Endodermal cell (in vitro differentiated cells): Measurements from ENCODE around the gene SMAD3. TPM values are rescaled to one million over a fixed set of nuclear protein-coding genes. Genes with fewer than 3 reads are reported as not detected.

ENCODE experiments used
- DNase-seq: peaks from one replicate; pipeline ENCODE4 v3.0.0-alpha.2; 2017
- H3K27ac ChIP-seq: 2 replicates; pipeline ENCODE4 v1.5.1; 2013; ENCODE audit warnings: mild to moderate bottlenecking, low read depth, low read length, moderate library complexity
- H3K27me3 ChIP-seq: 2 replicates; pipeline ENCODE4 v1.6.1; 2013; ENCODE audit warnings: mild to moderate bottlenecking, low read length, moderate library complexity; ENCODE audit not compliant: insufficient read depth, control insufficient read depth, poor library complexity, severe bottlenecking
- H3K36me3 ChIP-seq: 2 replicates; pipeline ENCODE4 v1.7.0; 2013; ENCODE audit warnings: mild to moderate bottlenecking, low read length, moderate library complexity; ENCODE audit not compliant: control insufficient read depth, insufficient read depth
- H3K4me1 ChIP-seq: one replicate; pipeline ENCODE4 v1.7.0; 2013; ENCODE audit warnings: low read length; ENCODE audit not compliant: control insufficient read depth, insufficient read depth
- H3K4me3 ChIP-seq: 2 replicates; pipeline ENCODE4 v1.5.1; 2013; ENCODE audit warnings: mild to moderate bottlenecking, low read length, moderate library complexity
- H3K9ac ChIP-seq: 2 replicates; pipeline ENCODE4 v1.6.1; 2013; ENCODE audit warnings: mild to moderate bottlenecking, low read length, moderate library complexity; ENCODE audit not compliant: poor library complexity, severe bottlenecking; ENCODE audit errors: extremely low read depth
- H3K9me3 ChIP-seq: 2 replicates; pipeline ENCODE4 v1.6.1; 2013; ENCODE audit warnings: mild to moderate bottlenecking, low read length, moderate library complexity; ENCODE audit not compliant: control insufficient read depth
- H3K27ac Mint-ChIP-seq: 2 replicates; pipeline ENCODE4 v1.8.0; 2020; ENCODE audit warnings: mixed read lengths
- H3K27me3 Mint-ChIP-seq: 2 replicates; pipeline ENCODE4 v1.8.0; 2021; ENCODE audit warnings: mild to moderate bottlenecking, mixed read lengths; ENCODE audit not compliant: insufficient read depth
- H3K36me3 Mint-ChIP-seq: 2 replicates; pipeline ENCODE4 v1.8.0; 2020; ENCODE audit warnings: low read depth, mixed read lengths
- H3K4me1 Mint-ChIP-seq: 2 replicates; pipeline ENCODE4 v1.8.0; 2020; ENCODE audit warnings: mixed read lengths
- H3K4me3 Mint-ChIP-seq: 2 replicates; pipeline ENCODE4 v1.8.0; 2020; ENCODE audit warnings: mild to moderate bottlenecking, moderate library complexity, mixed read lengths
- H3K9me3 Mint-ChIP-seq: 2 replicates; pipeline ENCODE4 v1.8.0; 2020; ENCODE audit warnings: mild to moderate bottlenecking, mixed read lengths
- CTCF ChIP-seq: fragments of 200-600 bp; sonication (generic); conservative IDR thresholded peaks from 2 replicates; pipeline ENCODE4 v1.5.0; 2021; ENCODE audit warnings: antibody characterized with exemption, mild to moderate bottlenecking
- WGBS, 2 experiments: methylation state at CpG; one replicate each; pipeline versions ENCODE4 v1.1.5 to v1.1.7; 2013; ENCODE audit warnings: missing lambda C conversion rate in 2 of 2, mixed read lengths in 1 of 2; ENCODE audit not compliant: insufficient coverage in 1 of 2, insufficient read length in 1 of 2; 5-methylcytosine and 5-hydroxymethylcytosine counted together
- total RNA-seq, 2 donors: library from RNA; stranded (reverse); fragmentation: NEBNext Ultra II Directional in 1 of 2; extraction: Animal tissue kit (Norgen Biotek cat#: 25700) in 1 of 2; gene quantifications; 2 replicates in 1 of 2; 3 replicates in 1 of 2; pipeline ENCODE4 v1.2.1, GENCODE V29; 2021

The SMAD3 gene
- total RNA-seq, 2 donors from 2014 or later, result 7.8 to 9.6 TPM

GRCh38 chr15:67062369-67062985 is 2.9 kb upstream of the SMAD3 start:
- peaks cover 36% of the 10 kb centered on the region for H3K4me1 Mint-ChIP-seq
- H3K9me3 Mint-ChIP-seq, result no peaks in the 10 kb centered on the region
- Histone ChIP-seq H3K9ac (no peak overlapping the region), H3K4me1 (peaks cover 18% of the 10 kb centered on the region), H3K4me3 (no peak overlapping the region), H3K27ac (no peak overlapping the region), H3K9me3 (no peaks in the 10 kb centered on the region), H3K27me3 (peaks cover 38% of the 10 kb centered on the region), H3K36me3 (no peaks in the 10 kb centered on the region)
- WGBS, 2 experiments, result 83 to 84% methylated on average over 3 of the region's 3 CpGs
- DNase-seq, result no peak
- no peak overlapping the region for H3K27ac Mint-ChIP-seq
- H3K4me3 Mint-ChIP-seq, result no peak overlapping the region
- no peak for TF ChIP-seq CTCF
- no peaks in the 10 kb centered on the region for H3K36me3 Mint-ChIP-seq
- peaks cover 63% of the 10 kb centered on the region for H3K27me3 Mint-ChIP-seq

- H3K9me3 ChIP-seq, result no peaks in the 10 kb centered on the region
- DNase-seq, result peak; percentile 93
- H3K9me3 Mint-ChIP-seq, result no peaks in the 10 kb centered on the region
- TF ChIP-seq CTCF, result no peak
- H3K4me3 Mint-ChIP-seq, result peak overlapping the region; percentile 73
- peaks cover 51% of the 10 kb centered on the region for H3K4me1 Mint-ChIP-seq
- no peaks in the 10 kb centered on the region for H3K36me3 Mint-ChIP-seq
- peaks cover 19% of the 10 kb centered on the region for H3K4me1 ChIP-seq
- 3 to 11% methylated on average over 21 to 33 of the region's 33 CpGs for WGBS, 2 experiments
- H3K36me3 ChIP-seq, result no peaks in the 10 kb centered on the region
- peak overlapping the region; percentile 73 for H3K4me3 ChIP-seq
- peak overlapping the region; percentile 71 for H3K9ac ChIP-seq
- H3K27ac Mint-ChIP-seq, result peak overlapping the region; percentile 45
- peaks cover 36% of the 10 kb centered on the region for H3K27me3 ChIP-seq
- peak overlapping the region; percentile 90 for H3K27ac ChIP-seq
- peaks cover 66% of the 10 kb centered on the region for H3K27me3 Mint-ChIP-seq
These were observed 1.5 kb upstream of the SMAD3 start for GRCh38 chr15:67063689-67064606.

- no peaks in the 10 kb centered on the region for H3K36me3 ChIP-seq
- peak; percentile 23 for TF ChIP-seq CTCF
- H3K27me3 Mint-ChIP-seq, result peaks cover 66% of the 10 kb centered on the region
- H3K4me3 Mint-ChIP-seq, result peak overlapping the region; percentile 73
- peaks cover 23% of the 10 kb centered on the region for H3K4me1 ChIP-seq
- peak overlapping the region; percentile 45 for H3K27ac Mint-ChIP-seq
- DNase-seq, result peak; percentile 89
- no peaks in the 10 kb centered on the region for H3K9me3 Mint-ChIP-seq
- no peaks in the 10 kb centered on the region for H3K9me3 ChIP-seq
- H3K27ac ChIP-seq, result peak overlapping the region; percentile 90
- peaks cover 26% of the 10 kb centered on the region for H3K27me3 ChIP-seq
- no peaks in the 10 kb centered on the region for H3K36me3 Mint-ChIP-seq
- peak overlapping the region; percentile 73 for H3K4me3 ChIP-seq
- WGBS, 2 experiments, result 1 to 2% methylated on average over 5 to 75 of the region's 75 CpGs
- H3K4me1 Mint-ChIP-seq, result peaks cover 58% of the 10 kb centered on the region
- H3K9ac ChIP-seq, result peak overlapping the region; percentile 71
These were observed 533 bp upstream of the SMAD3 start for GRCh38 chr15:67064607-67065530.
